A549 (cell line): ENCODE measurements around the gene WNT3A. TPM values are rescaled to one million over a fixed set of nuclear protein-coding genes. Genes with fewer than 3 reads are reported as not detected.

ENCODE experiments used
- ATAC-seq, 2 experiments: fragments of 200-7000 bp in 1 of 2; fragments of >200 bp in 1 of 2; cut with Nextera tagmentation in 1 of 2; cut with Tn5 transposase in 1 of 2; 3 replicates each; pipeline versions ENCODE4 v1.8.0 to v1.9.1; 2018 to 2020; ENCODE audit warnings: mild to moderate bottlenecking in 1 of 2, moderate library complexity in 1 of 2
- CTCF ChIA-PET: fragments of 300-600 bp; sonication (Branson Sonifier 250); formaldehyde crosslinking; extraction: SDS; loops from one replicate; lab custom pipeline; 2021; ENCODE audit warnings: antibody characterized with exemption, inconsistent platforms; lab: Yijun Ruan, JAX
- POLR2A ChIA-PET: fragments of 350-600 bp; formaldehyde crosslinking; extraction: SDS; loops from one replicate; lab custom pipeline; 2021; ENCODE audit warnings: antibody characterized with exemption, inconsistent platforms; lab: Yijun Ruan, JAX
- DNase-seq, 2 experiments: peaks; one replicate each; pipeline versions ENCODE4 v3.0.0 to v3.0.0-alpha.2; 2011 to 2016; ENCODE audit warnings: low read depth in 1 of 2, low spot score in 1 of 2
- FAIRE-seq: peaks from 2 replicates; lab custom pipeline; 2011; peaks lifted over from hg19 to GRCh38; lab: Jason Lieb, UNC
- H3K27ac ChIP-seq, 2 experiments: fragments of >200 bp; sonication (Bioruptor Twin); formaldehyde crosslinking; 3 replicates each; pipeline ENCODE4 v1.5.1; 2016 to 2017
- H3K4me1 ChIP-seq: fragments of >200 bp; sonication (Bioruptor Twin); formaldehyde crosslinking; 3 replicates; pipeline ENCODE4 v1.6.1; 2016
- H3K4me2 ChIP-seq: fragments of >200 bp; sonication (Bioruptor Twin); formaldehyde crosslinking; 3 replicates; pipeline ENCODE4 v1.6.1; 2016
- H3K4me3 ChIP-seq: fragments of >200 bp; sonication (Bioruptor Twin); formaldehyde crosslinking; 3 replicates; pipeline ENCODE4 v1.5.1; 2016
- H3K9me3 ChIP-seq: fragments of >200 bp; sonication (Bioruptor Twin); formaldehyde crosslinking; 3 replicates; pipeline ENCODE4 v1.6.1; 2016
- EHF ChIP-seq: fragments of 250-450 bp; sonication (Bioruptor Pico); IDR thresholded peaks from 2 replicates; pipeline ENCODE4 v1.5.0; 2020; ENCODE audit warnings: mild to moderate bottlenecking
- HEYL ChIP-seq: fragments of 250-450 bp; sonication (Bioruptor Pico); IDR thresholded peaks from 2 replicates; pipeline ENCODE4 v1.8.0; 2021; ENCODE audit warnings: mild to moderate bottlenecking, moderate library complexity
- HOXB5 ChIP-seq: fragments of 250-450 bp; sonication (Bioruptor Pico); IDR thresholded peaks from 2 replicates; pipeline ENCODE4 v1.5.0; 2020; ENCODE audit warnings: mild to moderate bottlenecking, moderate library complexity
- MAZ ChIP-seq: fragments of 150-350 bp; IDR thresholded peaks from 2 replicates; pipeline ENCODE4 v1.6.1; 2014; ENCODE audit warnings: antibody characterized with exemption, low read depth, low read length, borderline replicate concordance
- WGBS: methylation state at CpG from one replicate; pipeline ENCODE4 v1.1.6; 2017; ENCODE audit errors: missing lambda C conversion rate; 5-methylcytosine and 5-hydroxymethylcytosine counted together
- polyA plus RNA-seq, 4 experiments: library from polyadenylated mRNA; depleted of rRNA in 3 of 4; stranded (reverse); fragments of >200 nt; fragmentation: RNase III in 1 of 4; extraction: RNeasy Plus Mini Kit Qiagen cat#74134 plus additional on column Dnase treatment in 1 of 4; gene quantifications; 2 replicates in 3 of 4; 3 replicates in 1 of 4; pipeline ENCODE4 v1.2.3, GENCODE V29; 2011 to 2017
- small RNA-seq, 6 experiments: library from RNA; depleted of rRNA; stranded (forward); fragments of <200 nt; gene quantifications; one replicate each; pipeline ENCODE3, GENCODE V24; 2012
- TF ChIP-seq, protein P1 (sequence below): fragments of 250-450 bp; sonication (Bioruptor Pico); IDR thresholded peaks from 2 replicates; pipeline ENCODE4 v1.5.0; 2020; ENCODE audit warnings: low read depth, mild to moderate bottlenecking, moderate library complexity

The WNT3A gene
- polyA plus RNA-seq, 2 of the 4 experiments (the other 2 are of a cell fraction): not detected

GRCh38 chr1:228109962-228110488 is 103.2 kb downstream of the WNT3A start:
- no peak for ATAC-seq
- no peak for FAIRE-seq
- Histone ChIP-seq H3K4me3 (peak overlapping the region; percentile 98), H3K27ac (peak overlapping the region; percentile 86 to 94), H3K4me2 (peak overlapping the region; percentile 84), H3K9me3 (no peaks in the 10 kb centered on the region)
- ChIA-PET POLR2A (interaction anchor here (0.6 to 1.8 kb wide), 4 partner anchors 11 to 397 kb away, joined by 3 to 6 read pairs (median 4); partner anchors contain the start of genes GUK1 and IBA57), CTCF (interaction anchor here (0.8 to 2.4 kb wide), 6 partner anchors 17 to 406 kb away, joined by 3 to 23 read pairs (median 4); partner anchors contain the start of gene WNT3A)
- WGBS: 66% methylated on average over 14 of the region's 15 CpGs
- TF ChIP-seq EHF (CRISPR knock-in tag): no peak
- no peak for TF ChIP-seq MAZ
- TF ChIP-seq, protein P1, sequence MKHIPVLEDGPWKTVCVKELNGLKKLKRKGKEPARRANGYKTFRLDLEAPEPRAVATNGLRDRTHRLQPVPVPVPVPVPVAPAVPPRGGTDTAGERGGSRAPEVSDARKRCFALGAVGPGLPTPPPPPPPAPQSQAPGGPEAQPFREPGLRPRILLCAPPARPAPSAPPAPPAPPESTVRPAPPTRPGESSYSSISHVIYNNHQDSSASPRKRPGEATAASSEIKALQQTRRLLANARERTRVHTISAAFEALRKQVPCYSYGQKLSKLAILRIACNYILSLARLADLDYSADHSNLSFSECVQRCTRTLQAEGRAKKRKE: no peak
- no peak for TF ChIP-seq HEYL (CRISPR knock-in tag)
- TF ChIP-seq, all 56 proteins: peak for 0
- DNase-seq: no peak
- H3K4me1 ChIP-seq: peaks cover 12% of the 10 kb centered on the region; the same call in 2 of the 3 replicates

DNA sequence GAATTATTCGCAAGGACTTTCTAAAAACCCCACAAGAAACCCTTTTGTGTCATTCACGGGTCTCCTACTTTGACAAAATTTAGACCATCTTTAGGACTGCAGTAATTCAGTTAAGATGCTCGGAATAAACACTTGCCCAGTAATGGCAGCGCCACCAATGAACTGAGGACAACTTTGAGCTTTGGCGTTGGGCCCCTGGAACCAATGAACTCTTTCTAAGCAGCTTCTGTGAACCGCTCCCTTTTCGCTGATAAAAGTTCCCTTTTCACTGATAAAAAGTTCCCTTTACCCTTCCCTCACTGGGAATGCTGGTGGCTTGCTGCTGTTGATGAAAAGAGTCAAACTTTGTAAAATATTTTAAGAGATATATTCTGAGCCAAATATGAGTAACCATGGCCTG is 103.8 kb downstream of the WNT3A start:
- Histone ChIP-seq H3K4me3 (no peak overlapping the region), H3K27ac (no peak overlapping the region), H3K4me1 (peaks cover 12% of the 10 kb centered on the region; the same call in 2 of the 3 replicates), H3K4me2 (no peak overlapping the region; the same call in 2 of the 3 replicates), H3K9me3 (no peaks in the 10 kb centered on the region)
- no peak for DNase-seq
- CTCF ChIA-PET: interaction anchor here (0.6 to 2.4 kb wide), 5 partner anchors 21 to 406 kb away, joined by 3 to 23 read pairs (median 3); partner anchors contain the start of gene IBA57
- WGBS: 92% methylated on average over 7 of the region's 7 CpGs
- ATAC-seq: no peak
- POLR2A ChIA-PET: interaction anchor here (1.2 to 1.8 kb wide), 2 partner anchors 10 to 55 kb away, joined by 4 to 6 read pairs; partner anchors contain the start of gene IBA57
- no peak for FAIRE-seq
- no peak for TF ChIP-seq HOXB5

Small RNA genes lying within 50 kb of the gene (small RNA-seq; reads per million reads assigned to genes)
- gene SEPT14P17: 0 reads per million in 6 experiments

Other genes starting within 250 kb of the WNT3A start
- not detected in 2 replicates for gene PRSS38, start 191.3 kb upstream of the WNT3A start, polyA plus RNA-seq (2011; rRNA removed)
- not detected in 3 replicates for gene PRSS38, start 191.3 kb upstream of the WNT3A start, polyA plus RNA-seq (2017; fragmentation: RNase III; extraction: RNeasy Plus Mini Kit Qiagen cat#74134 plus additional on column Dnase treatment)
- 0.75 and 0.86 TPM in 2 replicates for gene WNT9A, start 59.1 kb upstream of the WNT3A start, polyA plus RNA-seq (2011; rRNA removed)
- 1.2 TPM in 3 replicates for gene WNT9A, start 59.1 kb upstream of the WNT3A start, polyA plus RNA-seq (2017; fragmentation: RNase III; extraction: RNeasy Plus Mini Kit Qiagen cat#74134 plus additional on column Dnase treatment)
- 333 and 376 TPM in 2 replicates for gene ARF1, start 75.7 kb downstream of the WNT3A start, polyA plus RNA-seq (2011; rRNA removed)
- 297 to 313 TPM (median 308 TPM) in 3 replicates for gene ARF1, start 75.7 kb downstream of the WNT3A start, polyA plus RNA-seq (2017; fragmentation: RNase III; extraction: RNeasy Plus Mini Kit Qiagen cat#74134 plus additional on column Dnase treatment)
- 8.2 and 9.8 TPM in 2 replicates for gene C1orf35, start 96.3 kb downstream of the WNT3A start, polyA plus RNA-seq (2011; rRNA removed)
- 27.3 to 29.0 TPM (median 28.9 TPM) in 3 replicates for gene C1orf35, start 96.3 kb downstream of the WNT3A start, polyA plus RNA-seq (2017; fragmentation: RNase III; extraction: RNeasy Plus Mini Kit Qiagen cat#74134 plus additional on column Dnase treatment)
- gene MRPL55, start 102.3 kb downstream of the WNT3A start, polyA plus RNA-seq (2011; rRNA removed): 54.2 and 59.7 TPM in 2 replicates
- gene MRPL55, start 102.3 kb downstream of the WNT3A start, polyA plus RNA-seq (2017; fragmentation: RNase III; extraction: RNeasy Plus Mini Kit Qiagen cat#74134 plus additional on column Dnase treatment): 74.2 to 80.0 TPM (median 75.6 TPM) in 3 replicates
- 65.2 and 88.9 TPM in 2 replicates for gene GUK1, start 133.3 kb downstream of the WNT3A start, polyA plus RNA-seq (2011; rRNA removed)
- gene GUK1, start 133.3 kb downstream of the WNT3A start, polyA plus RNA-seq (2017; fragmentation: RNase III; extraction: RNeasy Plus Mini Kit Qiagen cat#74134 plus additional on column Dnase treatment): 106 to 109 TPM (median 107 TPM) in 3 replicates
- 0.09 and 0.12 TPM in 2 replicates for gene GJC2, start 142.9 kb downstream of the WNT3A start, polyA plus RNA-seq (2011; rRNA removed)
- gene GJC2, start 142.9 kb downstream of the WNT3A start, polyA plus RNA-seq (2017; fragmentation: RNase III; extraction: RNeasy Plus Mini Kit Qiagen cat#74134 plus additional on column Dnase treatment): 0.37 to 0.48 TPM (median 0.40 TPM) in 3 replicates
- 1.5 TPM in 2 replicates for gene IBA57, start 158.8 kb downstream of the WNT3A start, polyA plus RNA-seq (2011; rRNA removed)
- gene IBA57, start 158.8 kb downstream of the WNT3A start, polyA plus RNA-seq (2017; fragmentation: RNase III; extraction: RNeasy Plus Mini Kit Qiagen cat#74134 plus additional on column Dnase treatment): 2.2 to 3.1 TPM (median 2.6 TPM) in 3 replicates
- 3.1 and 5.7 TPM in 2 replicates for gene OBSCN, start 201.0 kb downstream of the WNT3A start, polyA plus RNA-seq (2011; rRNA removed)
- gene OBSCN, start 201.0 kb downstream of the WNT3A start, polyA plus RNA-seq (2017; fragmentation: RNase III; extraction: RNeasy Plus Mini Kit Qiagen cat#74134 plus additional on column Dnase treatment): 5.7 to 6.8 TPM (median 6.5 TPM) in 3 replicates